ENCODE measurements around the gene CNTF.

DNA sequence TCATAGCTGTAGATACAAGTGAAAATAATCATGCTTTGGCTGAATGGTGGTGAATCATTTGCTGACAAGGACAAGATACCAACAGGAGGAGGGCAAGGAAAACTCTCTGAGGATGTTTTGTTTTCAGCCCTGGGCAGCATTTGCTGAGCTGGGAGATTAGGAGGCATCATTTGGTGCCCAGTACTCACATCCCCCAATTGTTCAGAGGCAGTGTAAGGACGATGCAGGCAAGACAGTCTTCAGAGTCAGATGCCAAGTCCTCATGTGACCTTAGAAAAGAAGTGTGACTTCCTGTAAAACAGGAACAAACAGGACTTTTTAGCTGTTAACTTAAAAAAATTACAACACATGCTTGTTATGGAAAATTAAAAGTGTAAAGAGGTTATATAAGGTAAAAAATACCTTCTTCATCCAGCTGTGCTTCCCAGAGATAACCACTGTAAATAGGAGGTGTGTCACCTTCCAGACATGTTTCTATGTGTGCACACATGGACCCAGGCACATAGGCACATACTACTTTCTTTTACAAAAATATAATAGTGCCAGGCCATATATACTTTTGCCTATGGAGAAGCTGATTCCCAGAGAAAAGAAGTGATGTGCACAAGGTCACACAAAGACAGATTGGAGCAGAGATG, 18.0 kb downstream of the CNTF start:
- TF ChIP-seq, protein P1, sequence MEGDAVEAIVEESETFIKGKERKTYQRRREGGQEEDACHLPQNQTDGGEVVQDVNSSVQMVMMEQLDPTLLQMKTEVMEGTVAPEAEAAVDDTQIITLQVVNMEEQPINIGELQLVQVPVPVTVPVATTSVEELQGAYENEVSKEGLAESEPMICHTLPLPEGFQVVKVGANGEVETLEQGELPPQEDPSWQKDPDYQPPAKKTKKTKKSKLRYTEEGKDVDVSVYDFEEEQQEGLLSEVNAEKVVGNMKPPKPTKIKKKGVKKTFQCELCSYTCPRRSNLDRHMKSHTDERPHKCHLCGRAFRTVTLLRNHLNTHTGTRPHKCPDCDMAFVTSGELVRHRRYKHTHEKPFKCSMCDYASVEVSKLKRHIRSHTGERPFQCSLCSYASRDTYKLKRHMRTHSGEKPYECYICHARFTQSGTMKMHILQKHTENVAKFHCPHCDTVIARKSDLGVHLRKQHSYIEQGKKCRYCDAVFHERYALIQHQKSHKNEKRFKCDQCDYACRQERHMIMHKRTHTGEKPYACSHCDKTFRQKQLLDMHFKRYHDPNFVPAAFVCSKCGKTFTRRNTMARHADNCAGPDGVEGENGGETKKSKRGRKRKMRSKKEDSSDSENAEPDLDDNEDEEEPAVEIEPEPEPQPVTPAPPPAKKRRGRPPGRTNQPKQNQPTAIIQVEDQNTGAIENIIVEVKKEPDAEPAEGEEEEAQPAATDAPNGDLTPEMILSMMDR (conservative IDR thresholded peaks at IDR 0.05; ENCODE audit: low read depth in 2 of 2) = no peak
- TF ChIP-seq EZH2 (IDR thresholded peaks at IDR 0.05; ENCODE audit: low read depth, unreplicated experiment) (no peak), ZNF331 (CRISPR knock-in tag; IDR thresholded peaks at IDR 0.05; ENCODE audit: low read depth) (no peak), EZH2phosphoT487 (IDR thresholded peaks at IDR 0.05; ENCODE audit: unreplicated experiment) (no peak), CREB1 (CRISPR knock-in tag; IDR thresholded peaks at IDR 0.05; ENCODE audit: low read depth) (no peak), POLR2AphosphoS5 (IDR thresholded peaks at IDR 0.05; ENCODE audit: low read depth) (no peak), ZNF114 (CRISPR knock-in tag; IDR thresholded peaks at IDR 0.05) (no peak), JUNB (IDR thresholded peaks at IDR 0.05; ENCODE audit: unreplicated experiment) (no peak)
- TF ChIP-seq, protein P2, sequence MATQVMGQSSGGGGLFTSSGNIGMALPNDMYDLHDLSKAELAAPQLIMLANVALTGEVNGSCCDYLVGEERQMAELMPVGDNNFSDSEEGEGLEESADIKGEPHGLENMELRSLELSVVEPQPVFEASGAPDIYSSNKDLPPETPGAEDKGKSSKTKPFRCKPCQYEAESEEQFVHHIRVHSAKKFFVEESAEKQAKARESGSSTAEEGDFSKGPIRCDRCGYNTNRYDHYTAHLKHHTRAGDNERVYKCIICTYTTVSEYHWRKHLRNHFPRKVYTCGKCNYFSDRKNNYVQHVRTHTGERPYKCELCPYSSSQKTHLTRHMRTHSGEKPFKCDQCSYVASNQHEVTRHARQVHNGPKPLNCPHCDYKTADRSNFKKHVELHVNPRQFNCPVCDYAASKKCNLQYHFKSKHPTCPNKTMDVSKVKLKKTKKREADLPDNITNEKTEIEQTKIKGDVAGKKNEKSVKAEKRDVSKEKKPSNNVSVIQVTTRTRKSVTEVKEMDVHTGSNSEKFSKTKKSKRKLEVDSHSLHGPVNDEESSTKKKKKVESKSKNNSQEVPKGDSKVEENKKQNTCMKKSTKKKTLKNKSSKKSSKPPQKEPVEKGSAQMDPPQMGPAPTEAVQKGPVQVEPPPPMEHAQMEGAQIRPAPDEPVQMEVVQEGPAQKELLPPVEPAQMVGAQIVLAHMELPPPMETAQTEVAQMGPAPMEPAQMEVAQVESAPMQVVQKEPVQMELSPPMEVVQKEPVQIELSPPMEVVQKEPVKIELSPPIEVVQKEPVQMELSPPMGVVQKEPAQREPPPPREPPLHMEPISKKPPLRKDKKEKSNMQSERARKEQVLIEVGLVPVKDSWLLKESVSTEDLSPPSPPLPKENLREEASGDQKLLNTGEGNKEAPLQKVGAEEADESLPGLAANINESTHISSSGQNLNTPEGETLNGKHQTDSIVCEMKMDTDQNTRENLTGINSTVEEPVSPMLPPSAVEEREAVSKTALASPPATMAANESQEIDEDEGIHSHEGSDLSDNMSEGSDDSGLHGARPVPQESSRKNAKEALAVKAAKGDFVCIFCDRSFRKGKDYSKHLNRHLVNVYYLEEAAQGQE (IDR thresholded peaks at IDR 0.05; ENCODE audit: unreplicated experiment) = no peak
- TF ChIP-seq, protein P3, sequence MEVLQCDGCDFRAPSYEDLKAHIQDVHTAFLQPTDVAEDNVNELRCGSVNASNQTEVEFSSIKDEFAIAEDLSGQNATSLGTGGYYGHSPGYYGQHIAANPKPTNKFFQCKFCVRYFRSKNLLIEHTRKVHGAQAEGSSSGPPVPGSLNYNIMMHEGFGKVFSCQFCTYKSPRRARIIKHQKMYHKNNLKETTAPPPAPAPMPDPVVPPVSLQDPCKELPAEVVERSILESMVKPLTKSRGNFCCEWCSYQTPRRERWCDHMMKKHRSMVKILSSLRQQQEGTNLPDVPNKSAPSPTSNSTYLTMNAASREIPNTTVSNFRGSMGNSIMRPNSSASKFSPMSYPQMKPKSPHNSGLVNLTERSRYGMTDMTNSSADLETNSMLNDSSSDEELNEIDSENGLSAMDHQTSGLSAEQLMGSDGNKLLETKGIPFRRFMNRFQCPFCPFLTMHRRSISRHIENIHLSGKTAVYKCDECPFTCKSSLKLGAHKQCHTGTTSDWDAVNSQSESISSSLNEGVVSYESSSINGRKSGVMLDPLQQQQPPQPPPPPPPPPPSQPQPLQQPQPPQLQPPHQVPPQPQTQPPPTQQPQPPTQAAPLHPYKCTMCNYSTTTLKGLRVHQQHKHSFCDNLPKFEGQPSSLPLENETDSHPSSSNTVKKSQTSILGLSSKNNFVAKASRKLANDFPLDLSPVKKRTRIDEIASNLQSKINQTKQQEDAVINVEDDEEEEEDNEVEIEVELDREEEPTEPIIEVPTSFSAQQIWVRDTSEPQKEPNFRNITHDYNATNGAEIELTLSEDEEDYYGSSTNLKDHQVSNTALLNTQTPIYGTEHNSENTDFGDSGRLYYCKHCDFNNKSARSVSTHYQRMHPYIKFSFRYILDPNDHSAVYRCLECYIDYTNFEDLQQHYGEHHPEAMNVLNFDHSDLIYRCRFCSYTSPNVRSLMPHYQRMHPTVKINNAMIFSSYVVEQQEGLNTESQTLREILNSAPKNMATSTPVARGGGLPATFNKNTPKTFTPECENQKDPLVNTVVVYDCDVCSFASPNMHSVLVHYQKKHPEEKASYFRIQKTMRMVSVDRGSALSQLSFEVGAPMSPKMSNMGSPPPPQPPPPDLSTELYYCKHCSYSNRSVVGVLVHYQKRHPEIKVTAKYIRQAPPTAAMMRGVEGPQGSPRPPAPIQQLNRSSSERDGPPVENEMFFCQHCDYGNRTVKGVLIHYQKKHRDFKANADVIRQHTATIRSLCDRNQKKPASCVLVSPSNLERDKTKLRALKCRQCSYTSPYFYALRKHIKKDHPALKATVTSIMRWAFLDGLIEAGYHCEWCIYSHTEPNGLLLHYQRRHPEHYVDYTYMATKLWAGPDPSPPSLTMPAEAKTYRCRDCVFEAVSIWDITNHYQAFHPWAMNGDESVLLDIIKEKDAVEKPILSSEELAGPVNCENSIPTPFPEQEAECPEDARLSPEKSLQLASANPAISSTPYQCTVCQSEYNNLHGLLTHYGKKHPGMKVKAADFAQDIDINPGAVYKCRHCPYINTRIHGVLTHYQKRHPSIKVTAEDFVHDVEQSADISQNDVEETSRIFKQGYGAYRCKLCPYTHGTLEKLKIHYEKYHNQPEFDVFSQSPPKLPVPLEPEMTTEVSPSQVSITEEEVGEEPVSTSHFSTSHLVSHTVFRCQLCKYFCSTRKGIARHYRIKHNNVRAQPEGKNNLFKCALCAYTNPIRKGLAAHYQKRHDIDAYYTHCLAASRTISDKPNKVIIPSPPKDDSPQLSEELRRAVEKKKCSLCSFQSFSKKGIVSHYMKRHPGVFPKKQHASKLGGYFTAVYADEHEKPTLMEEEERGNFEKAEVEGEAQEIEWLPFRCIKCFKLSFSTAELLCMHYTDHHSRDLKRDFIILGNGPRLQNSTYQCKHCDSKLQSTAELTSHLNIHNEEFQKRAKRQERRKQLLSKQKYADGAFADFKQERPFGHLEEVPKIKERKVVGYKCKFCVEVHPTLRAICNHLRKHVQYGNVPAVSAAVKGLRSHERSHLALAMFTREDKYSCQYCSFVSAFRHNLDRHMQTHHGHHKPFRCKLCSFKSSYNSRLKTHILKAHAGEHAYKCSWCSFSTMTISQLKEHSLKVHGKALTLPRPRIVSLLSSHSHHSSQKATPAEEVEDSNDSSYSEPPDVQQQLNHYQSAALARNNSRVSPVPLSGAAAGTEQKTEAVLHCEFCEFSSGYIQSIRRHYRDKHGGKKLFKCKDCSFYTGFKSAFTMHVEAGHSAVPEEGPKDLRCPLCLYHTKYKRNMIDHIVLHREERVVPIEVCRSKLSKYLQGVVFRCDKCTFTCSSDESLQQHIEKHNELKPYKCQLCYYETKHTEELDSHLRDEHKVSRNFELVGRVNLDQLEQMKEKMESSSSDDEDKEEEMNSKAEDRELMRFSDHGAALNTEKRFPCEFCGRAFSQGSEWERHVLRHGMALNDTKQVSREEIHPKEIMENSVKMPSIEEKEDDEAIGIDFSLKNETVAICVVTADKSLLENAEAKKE (CRISPR knock-in tag; IDR thresholded peaks at IDR 0.05) = no peak

Data from GM23338 (cell line).